Activated CD4-positive, alpha-beta T cell treated with anti-CD3 and anti-CD28 coated beads for 24 hours (primary cell): ENCODE data around the gene SLC10A7.

Source experiments
- DNase-seq, 2 donors: peaks; one replicate each; pipeline ENCODE4 v3.0.0-alpha.2; 2020; ENCODE audit warnings: low read depth in 2 of 2

SLC10A7 gene

DNA sequence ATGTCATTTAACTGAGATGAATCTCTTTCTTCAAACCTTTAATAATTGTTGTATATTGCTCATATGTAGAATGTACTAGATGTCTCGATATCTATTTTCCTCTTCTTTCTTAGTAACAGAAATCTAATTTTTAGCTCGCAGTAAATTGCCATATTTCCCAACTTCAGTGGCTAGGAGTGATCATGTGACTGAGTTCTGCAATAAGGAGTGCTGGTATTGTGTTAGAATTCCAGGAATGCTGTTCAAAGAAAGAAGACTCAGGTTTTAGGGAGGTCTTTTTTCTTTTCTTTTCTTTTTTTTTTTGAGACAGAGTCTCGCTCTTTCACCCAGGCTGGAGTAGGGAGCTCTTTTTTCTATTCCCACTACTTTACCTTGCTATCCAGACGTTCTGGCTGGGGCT, 81.7 kb downstream of the SLC10A7 start:
- no peak for DNase-seq

DNA sequence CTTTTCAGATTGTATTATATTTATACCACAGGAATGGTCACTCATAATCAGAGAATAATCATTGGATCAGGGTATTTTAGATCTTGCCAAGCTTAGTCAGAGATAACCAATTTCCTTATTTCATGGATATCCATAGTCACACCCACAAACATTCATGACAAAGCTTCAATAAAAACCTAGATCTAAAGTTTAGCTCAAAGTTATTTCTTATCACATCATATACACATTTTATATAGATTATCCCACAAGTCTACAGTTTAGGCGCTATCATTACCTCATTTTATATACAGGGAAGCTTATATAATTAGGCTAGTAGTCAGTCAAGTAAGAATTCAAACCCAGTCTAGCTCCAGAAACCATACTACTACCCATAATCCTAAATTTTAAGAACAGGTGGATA, 82.3 kb downstream of the SLC10A7 start:
- no peak for DNase-seq

DNA sequence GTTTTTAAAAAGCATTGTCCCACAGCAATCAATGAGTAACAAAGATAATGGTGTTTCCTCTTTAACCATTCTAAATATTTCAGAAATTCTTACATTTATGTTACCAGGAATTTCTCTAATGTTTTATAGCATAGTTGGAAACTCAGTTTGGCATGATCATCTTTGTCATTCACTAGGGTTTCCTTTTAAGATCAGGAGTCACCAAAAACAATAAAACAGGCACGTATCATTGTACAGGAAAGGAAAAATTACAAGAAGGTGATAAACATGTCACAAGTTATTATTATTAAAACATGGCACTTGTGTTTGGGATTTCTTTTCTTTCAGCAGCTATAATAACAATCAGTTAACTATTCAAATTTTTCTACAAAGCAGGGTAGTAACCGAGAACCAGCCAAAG, 84.0 kb downstream of the SLC10A7 start:
- no peak for DNase-seq

- no peak for DNase-seq
Measured at GRCh38 chr4:146436423-146437162, 85.1 kb downstream of the SLC10A7 start.

DNA sequence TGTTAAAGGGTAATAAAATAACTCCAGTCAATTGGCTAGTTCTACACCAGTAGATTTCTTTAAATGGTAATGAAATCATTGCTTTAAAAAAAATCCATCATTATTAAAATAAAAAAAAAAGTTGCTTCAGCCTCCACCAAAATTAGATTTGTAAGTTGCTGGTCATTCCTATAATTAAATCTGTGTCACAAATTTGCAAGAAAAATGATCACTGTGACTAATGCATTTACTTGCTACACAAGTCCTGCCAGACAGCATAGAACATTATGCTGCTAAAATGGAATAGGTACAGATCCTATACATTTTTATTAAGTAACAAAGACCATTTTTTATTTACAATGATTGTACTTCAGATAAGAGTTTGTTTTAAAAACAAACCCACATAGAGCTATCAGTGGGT, 85.8 kb downstream of the SLC10A7 start:
- no peak for DNase-seq

GRCh38 chr4:146432065-146432464, 89.7 kb downstream of the SLC10A7 start:
- no peak for DNase-seq

GRCh38 chr4:146428298-146428697, 93.4 kb downstream of the SLC10A7 start:
- no peak for DNase-seq

DNA sequence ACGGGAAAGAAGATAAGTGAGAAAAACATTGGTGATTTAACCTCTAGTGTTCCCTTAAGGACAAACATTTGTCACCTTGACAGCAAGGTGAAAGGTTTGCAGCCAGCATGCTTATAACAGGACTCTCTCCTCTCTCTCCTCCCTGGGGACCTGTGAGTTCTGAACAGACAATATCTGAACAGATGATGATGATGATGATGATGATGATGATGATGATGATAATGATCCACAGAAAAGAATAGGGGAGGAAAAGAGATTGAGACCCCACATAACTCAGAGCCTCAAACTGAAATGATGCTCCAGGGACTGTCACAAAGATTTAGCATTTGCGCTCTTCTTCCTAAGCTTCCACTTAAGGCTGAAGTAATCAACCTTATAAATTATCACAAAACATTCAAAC, 103.9 kb downstream of the SLC10A7 start:
- no peak for DNase-seq

DNA sequence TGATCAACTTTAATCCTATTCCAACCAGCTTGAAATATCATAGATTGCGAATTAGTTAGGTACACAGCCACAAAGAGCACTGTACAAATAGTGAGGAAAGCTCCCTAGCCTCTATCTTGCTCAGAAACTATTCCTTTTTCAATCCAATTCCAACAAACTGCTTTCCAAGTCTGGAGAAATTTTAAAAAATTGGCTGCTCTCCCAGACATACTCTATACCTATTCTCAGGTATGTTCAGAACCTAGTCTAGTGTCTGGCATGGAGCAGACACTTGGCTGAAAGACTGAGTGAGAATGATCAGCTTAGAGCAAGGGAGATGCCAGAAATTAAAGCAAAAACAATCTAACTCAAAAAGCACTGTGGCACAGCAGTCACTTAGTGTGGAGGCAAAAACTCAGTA, 105.9 kb downstream of the SLC10A7 start:
- no peak for DNase-seq

DNA sequence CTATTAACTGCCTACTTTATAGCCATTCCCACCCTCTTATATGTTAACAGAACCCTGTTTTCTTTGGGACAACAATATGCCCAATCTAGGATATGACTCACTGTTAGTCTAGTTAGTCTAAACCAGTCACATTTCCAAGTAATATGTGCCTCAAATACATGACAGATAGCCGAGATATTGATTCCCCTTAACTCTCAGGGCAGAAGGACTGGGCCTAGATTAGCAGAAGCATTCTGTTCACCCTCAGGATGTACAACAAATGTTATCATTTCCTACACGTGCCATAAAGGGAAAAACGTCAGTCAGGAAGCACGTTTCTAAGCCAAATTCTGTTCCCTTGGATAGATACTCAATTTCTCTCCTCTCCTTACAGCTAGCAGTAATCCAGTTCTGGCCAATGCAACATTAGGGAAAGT, 114.1 kb downstream of the SLC10A7 start:
- no peak for DNase-seq

DNA sequence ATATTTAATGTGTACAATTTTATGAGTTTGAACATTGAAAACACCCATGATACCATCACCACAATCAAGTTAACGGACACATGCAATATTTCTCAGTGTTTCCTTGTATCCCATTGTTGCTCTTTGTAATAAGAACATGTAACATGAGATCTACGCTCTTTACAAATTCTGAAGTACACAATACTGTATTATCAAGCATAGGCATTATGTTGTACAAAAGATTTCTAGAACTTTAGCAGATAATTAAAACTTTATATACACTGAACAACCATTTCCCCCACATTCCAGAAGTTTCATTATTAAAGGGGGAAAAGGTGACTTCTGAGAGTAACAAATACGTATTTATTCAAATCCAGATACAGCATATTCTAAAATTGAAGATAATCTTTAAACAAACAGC, 114.5 kb downstream of the SLC10A7 start:
- DNase-seq = no peak

GRCh38 chr4:146401274-146401673, 120.5 kb downstream of the SLC10A7 start:
- no peak for DNase-seq

- DNase-seq = no peak
Measured at GRCh38 chr4:146398896-146399445, 122.8 kb downstream of the SLC10A7 start.

DNA sequence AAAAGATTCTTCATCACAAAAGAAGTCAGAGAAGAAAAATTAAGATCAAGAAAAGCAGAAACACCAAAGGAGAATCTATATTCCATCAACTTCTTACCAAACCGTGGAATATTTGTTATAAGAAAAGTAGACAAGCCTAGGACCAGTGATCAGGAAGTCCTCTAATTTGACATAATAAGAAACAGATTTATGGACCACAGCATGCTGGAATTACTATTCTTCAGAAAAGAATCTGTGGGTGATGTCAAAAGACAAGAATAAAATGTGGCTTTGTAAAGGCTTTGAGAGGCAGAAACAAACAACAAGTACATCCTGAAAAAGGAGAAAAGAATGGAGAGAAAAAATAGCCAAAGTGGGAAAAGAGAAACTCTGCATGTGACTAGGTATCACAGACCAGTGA, 123.3 kb downstream of the SLC10A7 start:
- DNase-seq = no peak

- DNase-seq = no peak
Measured at GRCh38 chr4:146389561-146389960, 132.2 kb downstream of the SLC10A7 start.

DNA sequence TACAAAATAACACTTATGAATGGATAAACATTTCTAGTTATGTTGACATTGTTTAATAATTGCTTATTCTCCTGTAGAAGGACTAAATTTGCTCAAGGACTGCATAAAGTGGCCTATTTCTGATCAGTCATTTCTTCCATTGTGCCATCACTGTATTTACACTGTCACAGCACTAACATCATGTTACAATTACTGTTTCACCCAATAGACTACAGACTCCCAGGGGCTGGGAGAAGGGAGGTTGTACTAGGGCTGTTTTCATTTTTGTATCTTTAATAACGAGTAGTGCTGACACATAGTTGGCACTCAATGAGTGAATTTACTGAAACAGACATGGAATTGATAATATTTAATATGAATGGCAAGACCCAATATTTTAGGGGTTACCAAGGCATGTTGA, 139.5 kb downstream of the SLC10A7 start:
- no peak for DNase-seq

GRCh38 chr4:146381263-146381872, 140.4 kb downstream of the SLC10A7 start:
- DNase-seq = no peak

DNA sequence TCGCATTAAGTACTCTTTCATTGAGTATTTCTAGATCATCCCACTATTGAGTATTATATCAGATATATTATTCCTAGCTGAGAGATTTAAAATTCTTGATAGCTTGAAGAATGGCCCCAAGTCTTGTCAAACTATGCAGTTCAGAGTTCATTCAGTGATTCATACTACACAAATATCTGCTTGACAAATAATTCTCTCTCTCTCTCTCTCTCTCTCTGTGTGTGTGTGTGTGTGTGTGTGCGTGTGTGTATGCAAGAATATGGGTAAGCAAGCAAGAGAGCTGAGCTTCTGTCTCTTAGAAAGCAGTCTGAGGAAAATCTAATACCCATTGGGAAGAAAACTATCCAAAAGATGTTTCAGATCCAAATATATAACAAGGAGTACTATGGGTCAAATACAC, 142.0 kb downstream of the SLC10A7 start:
- no peak for DNase-seq

DNA sequence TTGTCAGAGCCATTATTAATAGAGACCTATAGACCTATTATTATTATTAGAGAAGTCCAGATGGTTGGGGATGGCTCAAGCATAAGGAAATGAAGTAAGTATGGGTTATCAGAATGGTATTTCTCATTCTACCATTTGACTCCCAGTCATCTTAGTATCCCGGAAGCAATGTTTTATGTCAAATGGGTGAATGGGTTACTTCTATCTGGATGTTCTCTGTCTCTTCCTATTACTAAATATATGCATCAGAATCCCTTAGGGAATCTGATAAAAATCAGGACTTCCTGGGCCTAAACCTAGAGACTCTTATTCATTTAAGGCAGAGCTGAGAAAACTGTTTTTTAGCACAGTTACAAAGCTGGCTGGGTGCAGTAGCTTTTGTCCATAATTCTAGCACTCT, 149.9 kb downstream of the SLC10A7 start:
- no peak for DNase-seq

- DNase-seq = no peak
Measured at GRCh38 chr4:146370841-146371240, 150.9 kb downstream of the SLC10A7 start.

DNA sequence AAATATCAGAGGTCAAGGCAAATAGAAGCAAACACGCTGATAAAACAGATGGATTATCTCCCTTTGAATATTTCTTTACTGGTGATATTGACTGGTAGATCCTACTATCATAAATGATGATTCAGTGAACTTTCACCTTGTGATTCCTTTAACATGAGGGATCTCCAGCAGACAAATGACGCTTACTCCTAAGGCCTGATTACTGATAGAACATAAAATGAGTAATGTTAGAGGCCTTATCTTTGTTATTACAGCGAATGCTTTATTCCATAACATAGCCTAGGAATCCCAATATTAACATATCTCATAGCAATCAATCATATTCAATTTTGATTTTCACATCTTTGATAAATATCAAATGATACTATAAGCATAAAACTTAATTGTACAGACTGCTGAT, 152.3 kb downstream of the SLC10A7 start:
- no peak for DNase-seq

DNA sequence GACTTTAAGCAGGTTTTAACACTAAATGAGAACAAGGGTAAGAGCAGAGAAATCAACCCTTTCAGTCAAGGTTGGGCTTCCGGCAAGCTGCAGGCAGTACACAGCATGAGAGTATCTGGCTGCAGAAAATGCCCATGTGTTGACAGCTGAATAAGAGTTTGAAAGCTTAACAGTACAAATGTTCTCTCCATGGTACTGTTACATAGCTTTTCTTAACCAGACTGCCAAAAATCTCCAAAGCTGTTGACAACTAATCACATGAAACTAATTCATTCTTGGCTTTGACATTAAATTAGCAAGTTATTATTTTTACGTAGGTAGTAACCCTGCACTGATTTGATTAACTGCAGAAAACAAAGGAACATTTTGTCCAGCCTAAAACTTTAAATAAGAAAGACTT, 153.5 kb downstream of the SLC10A7 start:
- DNase-seq = no peak

DNA sequence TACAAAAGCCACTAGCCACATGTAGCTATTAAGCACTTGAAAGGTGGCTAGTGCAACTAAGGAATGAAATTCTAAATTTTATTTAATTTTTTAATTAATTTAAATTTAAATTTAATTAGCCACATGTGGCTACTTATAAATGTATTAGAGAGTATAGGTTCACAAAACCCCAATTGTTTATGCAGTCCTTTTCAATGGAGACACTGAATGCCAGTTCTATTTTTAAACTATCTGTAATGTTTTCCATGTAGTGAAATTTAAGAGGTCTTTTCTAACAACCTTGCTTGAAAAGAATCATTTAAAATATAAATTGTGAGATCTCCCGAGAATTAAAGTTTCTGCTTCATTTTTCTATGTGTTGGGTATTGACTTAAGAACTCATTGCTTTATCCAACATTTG, 154.4 kb downstream of the SLC10A7 start:
- DNase-seq = no peak

- no peak for DNase-seq
Measured at GRCh38 chr4:146359771-146360170, 162.0 kb downstream of the SLC10A7 start.
